K562 (cell line): ENCODE measurements around the gene ERVK3-1. TPM values are rescaled to one million over a fixed set of nuclear protein-coding genes. Genes with fewer than 3 reads are reported as not detected.

Source experiments
- CEBPG ChIP-seq, 3 experiments: fragments of 200-800 bp in 1 of 3; sonication (Bioruptor generic) in 1 of 3; sonication (generic) in 1 of 3; formaldehyde crosslinking in 1 of 3; IDR thresholded peaks in 2 of 3; conservative IDR thresholded peaks in 1 of 3; 2 replicates each; pipeline versions ENCODE4 v1.6.1 to v1.8.0; 2016 to 2022; ENCODE audit warnings: missing compliant biosample characterization in 2 of 3, missing genetic modification characterization in 2 of 3, mild to moderate bottlenecking in 1 of 3, missing genetic modification reagents in 1 of 3
- CHD7 ChIP-seq: fragments of 200-600 bp; sonication (generic); IDR thresholded peaks from one replicate; pipeline ENCODE4 v1.6.1; 2012; ENCODE audit warnings: mild to moderate bottlenecking, low read depth, low read length, inconsistent platforms
- ETV6 ChIP-seq, 3 experiments: fragments of 150-350 bp in 1 of 3; sonication (generic) in 1 of 3; formaldehyde crosslinking in 1 of 3; IDR thresholded peaks; 2 replicates each; pipeline versions ENCODE4 v1.6.1 to v1.8.0; 2014 to 2022; ENCODE audit warnings: borderline replicate concordance in 2 of 3, low read depth in 2 of 3, antibody characterized with exemption in 1 of 3, low read length in 1 of 3, mild to moderate bottlenecking in 1 of 3, missing genetic modification reagents in 1 of 3
- NFYB ChIP-seq: IDR thresholded peaks from 2 replicates; pipeline ENCODE4 v1.6.1; 2011; ENCODE audit warnings: mild to moderate bottlenecking, moderate library complexity; ENCODE audit not compliant: insufficient read length; ENCODE audit errors: extremely low read depth
- POLR2G ChIP-seq: fragments of 200-400 bp; formaldehyde crosslinking; IDR thresholded peaks from 2 replicates; pipeline ENCODE4 v1.6.1; 2017; ENCODE audit warnings: low read depth, mild to moderate bottlenecking, antibody characterized with exemption, low read length, moderate library complexity
- ZBTB34 ChIP-seq: fragments of 250-450 bp; sonication (Bioruptor Pico); IDR thresholded peaks from 2 replicates; pipeline ENCODE4 v1.8.0; 2021; ENCODE audit warnings: mild to moderate bottlenecking, moderate library complexity
- ZNF12 ChIP-seq: sonication (generic); formaldehyde crosslinking; IDR thresholded peaks from 2 replicates; pipeline ENCODE4 v1.4.0; 2020; ENCODE audit warnings: mild to moderate bottlenecking, missing genetic modification reagents
- ZNF23 ChIP-seq: fragments of 250-450 bp; sonication (Bioruptor Pico); IDR thresholded peaks from 2 replicates; pipeline ENCODE4 v1.4.0; 2020; ENCODE audit warnings: mild to moderate bottlenecking
- ZNF263 ChIP-seq: sonication (generic); formaldehyde crosslinking; IDR thresholded peaks from 2 replicates; pipeline ENCODE4 v1.8.0; 2022; ENCODE audit warnings: mild to moderate bottlenecking, missing genetic modification reagents, borderline replicate concordance
- ZNF280A ChIP-seq: fragments of 450-650 bp; IDR thresholded peaks from 2 replicates; pipeline ENCODE4 v1.6.1; 2018; ENCODE audit warnings: mild to moderate bottlenecking, low read depth; ENCODE audit not compliant: partially characterized antibody
- polyA plus RNA-seq, 8 experiments: library from polyadenylated mRNA; depleted of rRNA in 4 of 8; stranded (reverse) in 5 of 8; unstranded in 3 of 8; fragments of >200 nt; fragmentation: Nextera tagmentation in 2 of 8; fragmentation: Illumina TruSeq in 1 of 8; extraction: Ambion mirVana in 2 of 8; extraction: Trizol in 1 of 8; gene quantifications; 2 replicates each; pipeline versions ENCODE4 v1.2.1 to v1.2.3, GENCODE V29; 2011 to 2014; ENCODE audit warnings: inconsistent platforms in 1 of 8, missing spikeins in 1 of 8
- total RNA-seq, 7 experiments: library from RNA; depleted of rRNA in 6 of 7; stranded (reverse); fragments of >200 nt in 6 of 7; fragmentation: Illumina TruSeq in 2 of 7; extraction: Trizol in 2 of 7; gene quantifications; 2 replicates each; pipeline versions ENCODE4 v1.2.1 to v1.2.3, GENCODE V29; 2011 to 2021; ENCODE audit warnings: low replicate concordance in 1 of 7

The ERVK3-1 gene
- total and polyA plus RNA-seq, 9 of the 15 experiments (the other 6 are each of a cell fraction or from before 2014, with no cell fraction given), result 87.6 to 299 (median 119) TPM

GRCh38 chr19:58277748-58278540, 27.2 kb upstream of the ERVK3-1 start (continued):
- TF ChIP-seq ZBTB34 (CRISPR knock-in tag) (no peak), POLR2G (no peak), CHD7 (no peak), ZNF23 (CRISPR knock-in tag) (no peak), ZNF12 (no peak), CEBPG (CRISPR knock-in tag; IDR thresholded peaks at IDR 0.05) (no peak), CEBPG (tag; conservative IDR thresholded peaks at IDR 0.05 in 1 of 2, IDR thresholded peaks at IDR 0.05 in 1 of 2) (peak in 1 of 2 experiments; percentile 51; a peak in 1 of 4 replicates), ZNF280A (no peak), NFYB (no peak), ZNF263 (no peak), ETV6 (IDR thresholded peaks at IDR 0.05; ENCODE audit: borderline replicate concordance in 1 of 2, low read depth in 2 of 2, low read length in 1 of 2) (no peak), ETV6 (CRISPR knock-in tag; IDR thresholded peaks at IDR 0.05; ENCODE audit: borderline replicate concordance) (no peak)
